CD4-positive, alpha-beta T cell treated with Interleukin-4 for 1 hour (primary cell): ENCODE data around the gene CHCHD4.

Experiments
- DNase-seq, 2 donors: peaks; one replicate each; pipeline ENCODE4 v3.0.0-alpha.2; 2020 to 2022

The CHCHD4 gene

GRCh38 chr3:14148041-14148985, 23.6 kb upstream of the CHCHD4 start:
- DNase-seq: no peak

GRCh38 chr3:14147617-14148016, 22.9 kb upstream of the CHCHD4 start:
- no peak for DNase-seq

- DNase-seq: no peak
These were observed 22.4 kb upstream of the CHCHD4 start for GRCh38 chr3:14147066-14147435.

GRCh38 chr3:14146381-14147065, 21.9 kb upstream of the CHCHD4 start:
- DNase-seq: no peak

- no peak for DNase-seq
These were observed 21.2 kb upstream of the CHCHD4 start for GRCh38 chr3:14145670-14146380.

GRCh38 chr3:14145236-14145635, 20.6 kb upstream of the CHCHD4 start:
- DNase-seq: no peak

- peak; percentile 92 to 95 for DNase-seq
These were observed 19.9 kb upstream of the CHCHD4 start for GRCh38 chr3:14144423-14145075.

GRCh38 chr3:14143271-14144225, 18.9 kb upstream of the CHCHD4 start:
- DNase-seq: peak in 1 of 2 donors; percentile 26

GRCh38 chr3:14142567-14143270, 18.0 kb upstream of the CHCHD4 start:
- DNase-seq: peak; percentile 79 to 90

- DNase-seq: no peak
These were observed 17.1 kb upstream of the CHCHD4 start for GRCh38 chr3:14141602-14142341.

GRCh38 chr3:14141144-14141543, 16.5 kb upstream of the CHCHD4 start:
- DNase-seq: no peak

GRCh38 chr3:14140668-14141067, 16.0 kb upstream of the CHCHD4 start:
- DNase-seq: no peak

GRCh38 chr3:14139771-14140170, 15.1 kb upstream of the CHCHD4 start:
- no peak for DNase-seq

GRCh38 chr3:14138878-14139655, 14.4 kb upstream of the CHCHD4 start:
- DNase-seq: no peak

GRCh38 chr3:14138109-14138877, 13.6 kb upstream of the CHCHD4 start:
- no peak for DNase-seq

- DNase-seq: no peak
These were observed 12.8 kb upstream of the CHCHD4 start for GRCh38 chr3:14137445-14137844.

GRCh38 chr3:14137004-14137403, 12.3 kb upstream of the CHCHD4 start:
- DNase-seq: no peak

- DNase-seq: no peak
These were observed 10.9 kb upstream of the CHCHD4 start for GRCh38 chr3:14135581-14135980.

- no peak for DNase-seq
These were observed 9.6 kb upstream of the CHCHD4 start for GRCh38 chr3:14134291-14134690.
